H1 (cell line): ENCODE results near the gene EZH2. TPM values are rescaled to one million over a fixed set of nuclear protein-coding genes. Genes with fewer than 3 reads are reported as not detected.

Source experiments
- CTCF ChIP-seq, 3 experiments: IDR thresholded peaks; 1 replicate in 2 of 3; 2 replicates in 1 of 3; pipeline versions ENCODE4 v1.5.1 to v1.6.1; 2011; ENCODE audit warnings: low read length in 3 of 3, mild to moderate bottlenecking in 3 of 3, inconsistent platforms in 2 of 3, low read depth in 1 of 3, moderate library complexity in 1 of 3; ENCODE audit not compliant: insufficient read depth in 1 of 3; ENCODE audit errors: control extremely low read depth in 1 of 3
- JUND ChIP-seq: IDR thresholded peaks from 2 replicates; pipeline ENCODE4 v1.6.1; 2011; ENCODE audit warnings: mild to moderate bottlenecking, improper control_type of control experiment, low read length
- TAF1 ChIP-seq: IDR thresholded peaks from 2 replicates; pipeline ENCODE4 v1.6.1; 2011; ENCODE audit warnings: mild to moderate bottlenecking, low read depth, low read length
- TBP ChIP-seq: IDR thresholded peaks from 2 replicates; pipeline ENCODE4 v1.6.1; 2011; ENCODE audit warnings: low read depth, low read length, improper control_type of control experiment
- TCF12 ChIP-seq: IDR thresholded peaks from 2 replicates; pipeline ENCODE4 v1.6.1; 2011; ENCODE audit warnings: low read depth, mild to moderate bottlenecking, low read length
- polyA plus RNA-seq, 7 experiments: library from polyadenylated mRNA; depleted of rRNA in 3 of 7; stranded (reverse) in 5 of 7; unstranded in 2 of 7; fragments of >200 nt in 5 of 7; fragments of 200-250 nt in 2 of 7; gene quantifications; 1 replicate in 5 of 7; 2 replicates in 1 of 7; 4 replicates in 1 of 7; pipeline versions ENCODE4 v1.2.1 to v1.2.3, GENCODE V29; 2011 to 2013; ENCODE audit warnings: missing spikeins in 2 of 7, mixed read lengths in 2 of 7
- total RNA-seq: library from RNA; stranded (reverse); fragmentation: NEBNext Ultra II Directional; extraction: Animal tissue kit (Norgen Biotek cat#: 25700); gene quantifications from 2 replicates; pipeline ENCODE4 v1.2.1, GENCODE V29; 2021

Gene EZH2
- total and polyA plus RNA-seq, 2 of the 8 experiments (the other 6 are each of a cell fraction or from before 2014, with no cell fraction given), result 28.9 to 49.0 TPM

- TF ChIP-seq CTCF (IDR thresholded peaks at IDR 0.05; ENCODE audit: control extremely low read depth in 1 of 3, insufficient read depth in 1 of 3, low read depth in 1 of 3, low read length in 3 of 3), result no peak
- no peak for TF ChIP-seq JUND
- TF ChIP-seq TAF1, result no peak
- no peak for TF ChIP-seq TCF12
- no peak for TF ChIP-seq TBP
- TF ChIP-seq, all 59 proteins: peak for 0
Measured at GRCh38 chr7:148838905-148839304, 45.2 kb downstream of the EZH2 start (continued).
